A549 treated with CORT108297 at 1 μM for 4 hours (cell line): Measurements from ENCODE around the gene FAM184A. TPM values are rescaled to one million over a fixed set of nuclear protein-coding genes. Genes with fewer than 3 reads are reported as not detected.

Experiments
- total RNA-seq: library from RNA; stranded (reverse); fragments of 200-300 nt; extraction: Qiagen RNA extraction; gene quantifications from 5 replicates; pipeline ENCODE4 v1.2.3, GENCODE V29; 2022

FAM184A gene, protein sequence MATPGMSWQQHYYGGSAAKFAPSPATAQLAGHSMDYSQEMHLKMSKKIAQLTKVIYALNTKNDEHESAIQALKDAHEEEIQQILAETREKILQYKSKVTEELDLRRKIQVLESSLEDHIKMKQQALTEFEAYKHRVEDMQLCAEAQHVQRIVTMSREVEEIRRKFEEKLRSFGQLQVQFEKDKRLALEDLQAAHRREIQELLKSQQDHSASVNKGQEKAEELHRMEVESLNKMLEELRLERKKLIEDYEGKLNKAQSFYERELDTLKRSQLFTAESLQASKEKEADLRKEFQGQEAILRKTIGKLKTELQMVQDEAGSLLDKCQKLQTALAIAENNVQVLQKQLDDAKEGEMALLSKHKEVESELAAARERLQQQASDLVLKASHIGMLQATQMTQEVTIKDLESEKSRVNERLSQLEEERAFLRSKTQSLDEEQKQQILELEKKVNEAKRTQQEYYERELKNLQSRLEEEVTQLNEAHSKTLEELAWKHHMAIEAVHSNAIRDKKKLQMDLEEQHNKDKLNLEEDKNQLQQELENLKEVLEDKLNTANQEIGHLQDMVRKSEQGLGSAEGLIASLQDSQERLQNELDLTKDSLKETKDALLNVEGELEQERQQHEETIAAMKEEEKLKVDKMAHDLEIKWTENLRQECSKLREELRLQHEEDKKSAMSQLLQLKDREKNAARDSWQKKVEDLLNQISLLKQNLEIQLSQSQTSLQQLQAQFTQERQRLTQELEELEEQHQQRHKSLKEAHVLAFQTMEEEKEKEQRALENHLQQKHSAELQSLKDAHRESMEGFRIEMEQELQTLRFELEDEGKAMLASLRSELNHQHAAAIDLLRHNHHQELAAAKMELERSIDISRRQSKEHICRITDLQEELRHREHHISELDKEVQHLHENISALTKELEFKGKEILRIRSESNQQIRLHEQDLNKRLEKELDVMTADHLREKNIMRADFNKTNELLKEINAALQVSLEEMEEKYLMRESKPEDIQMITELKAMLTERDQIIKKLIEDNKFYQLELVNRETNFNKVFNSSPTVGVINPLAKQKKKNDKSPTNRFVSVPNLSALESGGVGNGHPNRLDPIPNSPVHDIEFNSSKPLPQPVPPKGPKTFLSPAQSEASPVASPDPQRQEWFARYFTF
- 0.03 TPM in 1 of 5 replicates, not detected in the others for total RNA-seq

GRCh38 chr6:119078376-119079282 lies at the start of gene FAM184A:
FAM184A (minus strand) TSS chr6:119078664; CDS start chr6:119078299, 365 bp downstream.

GRCh38 chr6:118934461-118935330 lies 143.8 kb downstream of the FAM184A start, which contains the start of gene MCM9:
MCM9 (minus strand) TSS chr6:118935159; CDS start chr6:118931723, 3,436 bp downstream.

Other genes starting within 250 kb of the FAM184A start
- 9.4 to 10.9 TPM (median 9.4 TPM) in 5 replicates for gene ASF1A, start 184.5 kb downstream of the FAM184A start, total RNA-seq
- gene MCM9, start 143.5 kb downstream of the FAM184A start, total RNA-seq, result 4.6 to 5.6 TPM (median 4.8 TPM) in 5 replicates